Immature natural killer cell (primary cell): Measurements from ENCODE around the gene GRID1. TPM values are rescaled to one million over a fixed set of nuclear protein-coding genes. Genes with fewer than 3 reads are reported as not detected.

Source experiments
- DNase-seq, 3 donors: peaks; one replicate each; pipeline ENCODE4 v3.0.0; 2022; ENCODE audit warnings: mixed read lengths in 1 of 3
- H3K27ac Mint-ChIP-seq, 6 donors: one replicate each; pipeline ENCODE4 v1.8.0; 2020; ENCODE audit warnings: mixed read lengths in 6 of 6, mild to moderate bottlenecking in 5 of 6, inconsistent platforms in 4 of 6, moderate library complexity in 3 of 6
- H3K27me3 Mint-ChIP-seq, 3 donors: one replicate each; pipeline ENCODE4 v1.8.0; 2020 to 2021; ENCODE audit warnings: low read depth in 3 of 3, mild to moderate bottlenecking in 3 of 3, mixed read lengths in 3 of 3, moderate library complexity in 3 of 3, inconsistent platforms in 1 of 3
- H3K36me3 Mint-ChIP-seq, 3 donors: one replicate each; pipeline ENCODE4 v1.8.0; 2020; ENCODE audit warnings: mixed read lengths in 3 of 3, inconsistent platforms in 2 of 3, mild to moderate bottlenecking in 2 of 3
- H3K4me1 Mint-ChIP-seq, 2 donors: one replicate each; pipeline ENCODE4 v1.8.0; 2020; ENCODE audit warnings: inconsistent platforms in 2 of 2, mild to moderate bottlenecking in 2 of 2, mixed read lengths in 2 of 2, moderate library complexity in 1 of 2
- H3K4me3 Mint-ChIP-seq, 5 donors: one replicate each; pipeline ENCODE4 v1.8.0; 2020; ENCODE audit warnings: mild to moderate bottlenecking in 5 of 5, mixed read lengths in 5 of 5, inconsistent platforms in 3 of 5, moderate library complexity in 3 of 5
- H3K9me3 Mint-ChIP-seq, 6 donors: one replicate each; pipeline ENCODE4 v1.8.0; 2020; ENCODE audit warnings: mild to moderate bottlenecking in 6 of 6, mixed read lengths in 6 of 6, inconsistent platforms in 4 of 6, moderate library complexity in 3 of 6
- polyA plus RNA-seq, 3 donors: library from polyadenylated mRNA; unstranded; fragments of 300-500 nt; fragmentation: Illumina TruSeq; gene quantifications; one replicate each; pipeline ENCODE4 v1.2.3, GENCODE V29; 2021

GRID1 gene
- polyA plus RNA-seq, 3 donors from 2014 or later, result not detected

- Mint-ChIP-seq H3K27ac (no peak overlapping the region), H3K27me3 (peaks cover 2 to 7% (median 3%) of the 10 kb centered on the region in 3 donors)
These were observed 373.5 kb downstream of the GRID1 start for GRCh38 chr10:85993140-85993539.

GRCh38 chr10:85992324-85992723 is 374.3 kb downstream of the GRID1 start:
- no peaks in the 10 kb centered on the region for H3K4me1 Mint-ChIP-seq
- no peaks in the 10 kb centered on the region for H3K9me3 Mint-ChIP-seq

More at GRCh38 chr10:85993140-85993539, 373.5 kb downstream of the GRID1 start:
- Mint-ChIP-seq H3K9me3 (peaks cover 0 to 4% (median 0%) of the 10 kb centered on the region in 6 donors), H3K36me3 (no peaks in the 10 kb centered on the region), H3K4me1 (no peaks in the 10 kb centered on the region), H3K4me3 (no peak overlapping the region)
- DNase-seq, result no peak

GRCh38 chr10:85986777-85987176 is 379.8 kb downstream of the GRID1 start:
- no peak for DNase-seq
- Mint-ChIP-seq H3K27me3 (peaks cover 2 to 5% (median 3%) of the 10 kb centered on the region in 3 donors), H3K4me1 (no peaks in the 10 kb centered on the region), H3K4me3 (no peak overlapping the region), H3K9me3 (no peaks in the 10 kb centered on the region), H3K27ac (no peak overlapping the region), H3K36me3 (no peaks in the 10 kb centered on the region)

More at GRCh38 chr10:85992324-85992723, 374.3 kb downstream of the GRID1 start:
- H3K36me3 Mint-ChIP-seq, result no peaks in the 10 kb centered on the region
- DNase-seq, result no peak
- H3K27me3 Mint-ChIP-seq, result peaks cover 3 to 5% (median 4%) of the 10 kb centered on the region in 3 donors
- H3K4me3 Mint-ChIP-seq, result no peak overlapping the region
- H3K27ac Mint-ChIP-seq, result no peak overlapping the region

- Mint-ChIP-seq H3K9me3 (no peaks in the 10 kb centered on the region), H3K4me1 (no peaks in the 10 kb centered on the region), H3K27ac (no peak overlapping the region), H3K27me3 (peaks cover 0 to 3% (median 0%) of the 10 kb centered on the region in 3 donors), H3K4me3 (no peak overlapping the region), H3K36me3 (no peaks in the 10 kb centered on the region)
- DNase-seq, result no peak
These were observed 383.5 kb downstream of the GRID1 start for GRCh38 chr10:85983051-85983450.

- H3K9me3 Mint-ChIP-seq, result no peaks in the 10 kb centered on the region
- H3K27ac Mint-ChIP-seq, result no peak overlapping the region
- no peaks in the 10 kb centered on the region for H3K36me3 Mint-ChIP-seq
- DNase-seq, result no peak
- no peak overlapping the region for H3K4me3 Mint-ChIP-seq
- no peaks in the 10 kb centered on the region for H3K4me1 Mint-ChIP-seq
- H3K27me3 Mint-ChIP-seq, result no peaks in the 10 kb centered on the region
These were observed 387.0 kb downstream of the GRID1 start for GRCh38 chr10:85979598-85979997.

- Mint-ChIP-seq H3K36me3 (no peaks in the 10 kb centered on the region), H3K27ac (no peak overlapping the region), H3K9me3 (no peaks in the 10 kb centered on the region)
These were observed 387.8 kb downstream of the GRID1 start for GRCh38 chr10:85978566-85979358.

GRCh38 chr10:85977642-85978041 is 389.0 kb downstream of the GRID1 start:
- Mint-ChIP-seq H3K4me3 (no peak overlapping the region), H3K36me3 (no peaks in the 10 kb centered on the region), H3K4me1 (no peaks in the 10 kb centered on the region), H3K27ac (no peak overlapping the region), H3K9me3 (peaks cover 0 to 1% (median 0%) of the 10 kb centered on the region in 6 donors), H3K27me3 (no peaks in the 10 kb centered on the region)
- DNase-seq, result no peak

More at GRCh38 chr10:85978566-85979358, 387.8 kb downstream of the GRID1 start:
- DNase-seq, result no peak
- Mint-ChIP-seq H3K27me3 (no peaks in the 10 kb centered on the region), H3K4me3 (no peak overlapping the region), H3K4me1 (no peaks in the 10 kb centered on the region)

GRCh38 chr10:85976267-85976793 is 390.3 kb downstream of the GRID1 start:
- no peak for DNase-seq
- Mint-ChIP-seq H3K36me3 (no peaks in the 10 kb centered on the region), H3K4me1 (no peaks in the 10 kb centered on the region), H3K4me3 (no peak overlapping the region), H3K9me3 (peaks cover 0 to 8% (median under 1%) of the 10 kb centered on the region in 6 donors), H3K27me3 (no peaks in the 10 kb centered on the region), H3K27ac (no peak overlapping the region)

GRCh38 chr10:85971494-85971893 is 395.1 kb downstream of the GRID1 start:
- Mint-ChIP-seq H3K27ac (no peak overlapping the region), H3K4me1 (no peaks in the 10 kb centered on the region), H3K27me3 (peaks cover 0 to 1% (median 0%) of the 10 kb centered on the region in 3 donors), H3K4me3 (no peak overlapping the region), H3K9me3 (peaks cover 0 to 8% (median 2%) of the 10 kb centered on the region in 6 donors), H3K36me3 (no peaks in the 10 kb centered on the region)
- no peak for DNase-seq

GRCh38 chr10:85967594-85967993 is 399.0 kb downstream of the GRID1 start:
- no peak overlapping the region for H3K27ac Mint-ChIP-seq
- no peak for DNase-seq
- H3K36me3 Mint-ChIP-seq, result no peaks in the 10 kb centered on the region
- peaks cover 1 to 10% (median 4%) of the 10 kb centered on the region in 3 donors for H3K27me3 Mint-ChIP-seq
- H3K9me3 Mint-ChIP-seq, result peaks cover 5 to 24% (median 9%) of the 10 kb centered on the region in 6 donors
- no peak overlapping the region for H3K4me3 Mint-ChIP-seq
- H3K4me1 Mint-ChIP-seq, result no peaks in the 10 kb centered on the region

GRCh38 chr10:85961479-85962067 is 405.0 kb downstream of the GRID1 start:
- peaks cover 0 to 4% (median 0%) of the 10 kb centered on the region in 3 donors for H3K36me3 Mint-ChIP-seq
- peaks cover 2 to 12% (median 5%) of the 10 kb centered on the region in 3 donors for H3K27me3 Mint-ChIP-seq
- no peak overlapping the region for H3K27ac Mint-ChIP-seq
- peaks cover 5 to 24% (median 8%) of the 10 kb centered on the region in 6 donors for H3K9me3 Mint-ChIP-seq
- H3K4me3 Mint-ChIP-seq, result no peak overlapping the region
- no peak for DNase-seq
- no peaks in the 10 kb centered on the region for H3K4me1 Mint-ChIP-seq

- peaks cover 0 to 4% (median 0%) of the 10 kb centered on the region in 3 donors for H3K36me3 Mint-ChIP-seq
- no peak for DNase-seq
- no peaks in the 10 kb centered on the region for H3K4me1 Mint-ChIP-seq
- peaks cover 5 to 24% (median 8%) of the 10 kb centered on the region in 6 donors for H3K9me3 Mint-ChIP-seq
- H3K4me3 Mint-ChIP-seq, result no peak overlapping the region
- H3K27ac Mint-ChIP-seq, result no peak overlapping the region
- peaks cover 2 to 12% (median 5%) of the 10 kb centered on the region in 3 donors for H3K27me3 Mint-ChIP-seq
These were observed 405.5 kb downstream of the GRID1 start for GRCh38 chr10:85961073-85961472.

- peaks cover 2 to 9% (median 4%) of the 10 kb centered on the region in 3 donors for H3K27me3 Mint-ChIP-seq
- H3K36me3 Mint-ChIP-seq, result peaks cover 0 to 4% (median 0%) of the 10 kb centered on the region in 3 donors
These were observed 407.4 kb downstream of the GRID1 start for GRCh38 chr10:85959239-85959638.

GRCh38 chr10:85950921-85951320 is 415.7 kb downstream of the GRID1 start:
- H3K9me3 Mint-ChIP-seq, result no peaks in the 10 kb centered on the region
- DNase-seq, result no peak
- no peak overlapping the region for H3K4me3 Mint-ChIP-seq
- no peak overlapping the region for H3K27ac Mint-ChIP-seq
- no peaks in the 10 kb centered on the region for H3K36me3 Mint-ChIP-seq
- peaks cover 0 to 4% (median 0%) of the 10 kb centered on the region in 3 donors for H3K27me3 Mint-ChIP-seq
- no peaks in the 10 kb centered on the region for H3K4me1 Mint-ChIP-seq

More at GRCh38 chr10:85959239-85959638, 407.4 kb downstream of the GRID1 start:
- H3K4me1 Mint-ChIP-seq, result no peaks in the 10 kb centered on the region
- peaks cover 0 to 14% (median 6%) of the 10 kb centered on the region in 6 donors for H3K9me3 Mint-ChIP-seq
- DNase-seq, result no peak
- no peak overlapping the region for H3K27ac Mint-ChIP-seq
- no peak overlapping the region for H3K4me3 Mint-ChIP-seq
